ENCODE results near the gene SLC28A2.

DNA sequence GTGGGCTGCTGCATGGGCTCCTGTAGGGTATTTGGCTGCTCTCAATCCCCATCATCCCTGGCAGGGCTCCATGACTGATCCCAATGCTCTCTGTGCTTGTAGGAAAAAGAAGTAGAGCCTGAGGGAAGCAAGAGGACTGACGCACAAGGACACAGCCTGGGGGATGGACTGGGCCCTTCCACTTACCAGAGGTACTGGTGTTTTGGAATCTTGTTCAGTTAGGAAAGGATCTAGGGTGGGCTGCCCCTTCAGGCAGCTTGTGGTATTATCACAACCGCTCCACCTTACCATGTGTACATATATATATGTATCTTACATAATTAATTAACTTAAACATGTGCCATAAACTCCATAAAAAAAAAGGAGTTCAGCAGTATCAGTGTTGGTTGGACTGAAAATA is 1.3 kb downstream of the SLC28A2 start:
- TF ChIP-seq, protein P1, sequence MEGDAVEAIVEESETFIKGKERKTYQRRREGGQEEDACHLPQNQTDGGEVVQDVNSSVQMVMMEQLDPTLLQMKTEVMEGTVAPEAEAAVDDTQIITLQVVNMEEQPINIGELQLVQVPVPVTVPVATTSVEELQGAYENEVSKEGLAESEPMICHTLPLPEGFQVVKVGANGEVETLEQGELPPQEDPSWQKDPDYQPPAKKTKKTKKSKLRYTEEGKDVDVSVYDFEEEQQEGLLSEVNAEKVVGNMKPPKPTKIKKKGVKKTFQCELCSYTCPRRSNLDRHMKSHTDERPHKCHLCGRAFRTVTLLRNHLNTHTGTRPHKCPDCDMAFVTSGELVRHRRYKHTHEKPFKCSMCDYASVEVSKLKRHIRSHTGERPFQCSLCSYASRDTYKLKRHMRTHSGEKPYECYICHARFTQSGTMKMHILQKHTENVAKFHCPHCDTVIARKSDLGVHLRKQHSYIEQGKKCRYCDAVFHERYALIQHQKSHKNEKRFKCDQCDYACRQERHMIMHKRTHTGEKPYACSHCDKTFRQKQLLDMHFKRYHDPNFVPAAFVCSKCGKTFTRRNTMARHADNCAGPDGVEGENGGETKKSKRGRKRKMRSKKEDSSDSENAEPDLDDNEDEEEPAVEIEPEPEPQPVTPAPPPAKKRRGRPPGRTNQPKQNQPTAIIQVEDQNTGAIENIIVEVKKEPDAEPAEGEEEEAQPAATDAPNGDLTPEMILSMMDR (IDR thresholded peaks at IDR 0.05; ENCODE audit: low read depth, low read length, poor library complexity, severe bottlenecking) = peak; percentile 58
- TF ChIP-seq EZH2phosphoT487 (IDR thresholded peaks at IDR 0.05; ENCODE audit: borderline replicate concordance, low read length) = no peak
